Left ventricle myocardium inferior (tissue), 1 donor: ENCODE results near the gene CDH4. TPM values are rescaled to one million over a fixed set of nuclear protein-coding genes. Genes with fewer than 3 reads are reported as not detected.
A peak's percentile ranks its signal among the peaks of the same experiment; 100 is the strongest.

Experiments
- DNase-seq: peaks from one replicate; pipeline ENCODE4 v3.0.0-alpha.2; 2020
- H3K27ac ChIP-seq: fragments of 200-600 bp; replicated peaks from 2 replicates; pipeline ENCODE4 v1.8.0; 2021
- H3K27me3 ChIP-seq: fragments of 200-600 bp; 2 replicates; pipeline ENCODE4 v1.8.0; 2021; ENCODE audit warnings: low read depth
- H3K36me3 ChIP-seq: fragments of 200-600 bp; 2 replicates; pipeline ENCODE4 v1.8.0; 2021
- H3K4me1 ChIP-seq: fragments of 200-600 bp; 2 replicates; pipeline ENCODE4 v1.8.0; 2021
- H3K4me3 ChIP-seq: fragments of 200-600 bp; 2 replicates; pipeline ENCODE4 v1.8.0; 2021; ENCODE audit warnings: mild to moderate bottlenecking, moderate library complexity
- H3K9me3 ChIP-seq: fragments of 200-600 bp; replicated peaks from 2 replicates; pipeline ENCODE4 v1.8.0; 2021
- CTCF ChIP-seq: fragments of 200-600 bp; IDR thresholded peaks from 2 replicates; pipeline ENCODE4 v1.8.0; 2021; ENCODE audit warnings: antibody characterized with exemption, mild to moderate bottlenecking, borderline replicate concordance
- intact Hi-C: fragments of 100-400 bp; cut with micrococcal nuclease; formaldehyde crosslinking; loops from one replicate; pipeline ENCODE4 v1.11.0; 2022
- total RNA-seq: library from RNA; stranded (reverse); fragmentation: NEBNext Ultra II Directional; extraction: Animal tissue kit (Norgen Biotek cat#: 25700); gene quantifications from one replicate; pipeline ENCODE4 v1.2.1, GENCODE V29; 2021
- donor health status: DM: no; HTN: yes; CAD: no; lungs with severe emphysema.

Gene CDH4
- total RNA-seq, 1 donor from 2014 or later = 0.05 TPM

- no peak for DNase-seq
- peaks cover 5% of the 10 kb centered on the region for H3K4me1 ChIP-seq
- H3K27ac ChIP-seq = no peak overlapping the region
- no peaks in the 10 kb centered on the region for H3K9me3 ChIP-seq
- no peak for TF ChIP-seq CTCF
- H3K4me3 ChIP-seq = no peak overlapping the region
- intact Hi-C loops = no loop called here
- peaks cover 100% of the 10 kb centered on the region for H3K27me3 ChIP-seq
- no peaks in the 10 kb centered on the region for H3K36me3 ChIP-seq
Observed at GRCh38 chr20:61801065-61801360, 549.0 kb downstream of the CDH4 start.

- H3K4me3 ChIP-seq = no peak overlapping the region
- H3K36me3 ChIP-seq = no peaks in the 10 kb centered on the region
- H3K9me3 ChIP-seq = no peaks in the 10 kb centered on the region
- peaks cover 100% of the 10 kb centered on the region for H3K27me3 ChIP-seq
- intact Hi-C loops = no loop called here
- H3K27ac ChIP-seq = no peak overlapping the region
- DNase-seq = no peak
- peaks cover 5% of the 10 kb centered on the region for H3K4me1 ChIP-seq
- TF ChIP-seq CTCF = no peak
Observed at GRCh38 chr20:61801428-61801827, 549.4 kb downstream of the CDH4 start.

GRCh38 chr20:61801857-61802442, 549.9 kb downstream of the CDH4 start:
- intact Hi-C loops = no loop called here
- peaks cover 100% of the 10 kb centered on the region for H3K27me3 ChIP-seq
- no peak overlapping the region for H3K27ac ChIP-seq
- TF ChIP-seq CTCF = no peak
- no peak overlapping the region for H3K4me3 ChIP-seq
- H3K4me1 ChIP-seq = peaks cover 5% of the 10 kb centered on the region
- no peak for DNase-seq
- no peaks in the 10 kb centered on the region for H3K36me3 ChIP-seq
- no peaks in the 10 kb centered on the region for H3K9me3 ChIP-seq

- peak; percentile 12 for DNase-seq
- no peaks in the 10 kb centered on the region for H3K36me3 ChIP-seq
- no peaks in the 10 kb centered on the region for H3K9me3 ChIP-seq
- no peak overlapping the region for H3K4me3 ChIP-seq
- peaks cover 100% of the 10 kb centered on the region for H3K27me3 ChIP-seq
- H3K4me1 ChIP-seq = peaks cover 5% of the 10 kb centered on the region
- TF ChIP-seq CTCF = no peak
- H3K27ac ChIP-seq = no peak overlapping the region
- intact Hi-C loops = no loop called here
Observed at GRCh38 chr20:61802721-61803311, 550.8 kb downstream of the CDH4 start.

- Histone ChIP-seq H3K36me3 (no peaks in the 10 kb centered on the region), H3K27me3 (peaks cover 100% of the 10 kb centered on the region), H3K27ac (no peak overlapping the region), H3K9me3 (no peaks in the 10 kb centered on the region), H3K4me1 (peaks cover 5% of the 10 kb centered on the region), H3K4me3 (no peak overlapping the region)
- intact Hi-C loops = no loop called here
- TF ChIP-seq CTCF = no peak
- DNase-seq = peak; percentile 0
Observed at GRCh38 chr20:61803416-61803914, 551.4 kb downstream of the CDH4 start.
